ENCODE results near the gene RRBP1. TPM values are rescaled to one million over a fixed set of nuclear protein-coding genes. Genes with fewer than 3 reads are reported as not detected.

RRBP1 gene
- total and polyA plus RNA-seq, 12 donors = 23.5 to 71.3 (median 29.7) TPM

- H3K36me3 ChIP-seq = peaks cover 0 to 9% (median 0%) of the 10 kb centered on the region in 9 donors
- H3K27me3 ChIP-seq = no peaks in the 10 kb centered on the region
- peaks cover 4 to 62% (median 52%) of the 10 kb centered on the region in 9 donors for H3K4me1 ChIP-seq
- peak in 2 of 9 donors; percentile 18 to 24 for TF ChIP-seq CTCF (IDR thresholded peaks at IDR 0.05)
- intact Hi-C loops (cut with DNase I) = loop anchor here in 6 of 10 donors (2.0 to 5.0 kb wide), 6 partner anchors 33 to 398 kb away; partner anchors contain the start of genes MGME1 (in 1 of the 6), RRBP1 (in 1 of the 6) and SNX5 (in 1 of the 6)
- H3K9me3 ChIP-seq = no peaks in the 10 kb centered on the region
- peak; percentile 26 to 73 (median 50) for ATAC-seq
- H3K4me3 ChIP-seq = peak overlapping the region; percentile 81 to 99 (median 96)
- DNase-seq = peak; percentile 47 to 53
- peak overlapping the region; percentile 95 to 100 (median 99) for H3K27ac ChIP-seq
- 1 to 2% methylated on average over 43 of the region's 43 CpGs for WGBS, 2 donors
Measured at GRCh38 chr20:17570347-17571152, 111.5 kb downstream of the RRBP1 start.

GRCh38 chr20:17569616-17570346, 112.3 kb downstream of the RRBP1 start, which contains the start of gene DSTN:
DSTN (plus strand) TSS chr20:17570075; CDS start chr20:17570209, 134 bp downstream.
- H3K27me3 ChIP-seq = no peaks in the 10 kb centered on the region
- DNase-seq (peak; percentile 92 to 94), ATAC-seq (peak; percentile 91 to 96 (median 94))
- 0 to 1% methylated on average over 63 to 70 of the region's 70 CpGs for WGBS, 2 donors
- no peaks in the 10 kb centered on the region for H3K9me3 ChIP-seq
- peaks cover 0 to 2% (median 0%) of the 10 kb centered on the region in 9 donors for H3K36me3 ChIP-seq
- peaks cover 4 to 55% (median 49%) of the 10 kb centered on the region in 9 donors for H3K4me1 ChIP-seq
- peak within 1 kb of the TSS; percentile 81 to 99 (median 96) for H3K4me3 ChIP-seq
- TF ChIP-seq CTCF (IDR thresholded peaks at IDR 0.05) = no peak
- peak within 1 kb of the TSS; percentile 95 to 100 (median 99) for H3K27ac ChIP-seq
- intact Hi-C loops (cut with DNase I) = loop anchor here in 7 of 10 donors (2.0 to 5.0 kb wide), 6 partner anchors 32 to 399 kb away; partner anchors contain the start of genes MGME1 (in 1 of the 7), RRBP1 (in 1 of the 7) and SNX5 (in 1 of the 7)

- H3K27me3 ChIP-seq = no peaks in the 10 kb centered on the region
- WGBS, 2 donors = 0 to 1% methylated on average over 31 to 37 of the region's 38 CpGs
- H3K9me3 ChIP-seq = no peaks in the 10 kb centered on the region
- intact Hi-C loops (cut with DNase I) = loop anchor here in 1 of 10 donors (5.0 kb wide), 1 partner anchor 43 kb away; no protein-coding TSS in a partner anchor
- H3K4me1 ChIP-seq = peaks cover 4 to 47% (median 44%) of the 10 kb centered on the region in 9 donors
- peak overlapping the region; percentile 81 to 99 (median 96) for H3K4me3 ChIP-seq
- ATAC-seq (peak; percentile 56 to 87 (median 83)), DNase-seq (peak; percentile 80 to 92)
- no peaks in the 10 kb centered on the region for H3K36me3 ChIP-seq
- H3K27ac ChIP-seq = peak overlapping the region; percentile 95 to 100 (median 99)
- TF ChIP-seq CTCF (IDR thresholded peaks at IDR 0.05) = no peak
Measured at GRCh38 chr20:17568972-17569521, 113.0 kb downstream of the RRBP1 start.
